H9 (cell line): ENCODE results near the gene WIPF2. TPM values are rescaled to one million over a fixed set of nuclear protein-coding genes. Genes with fewer than 3 reads are reported as not detected.

Source experiments
- DNase-seq: peaks from one replicate; pipeline ENCODE4 v3.0.0-alpha.2; 2017
- H2AFZ ChIP-seq: one replicate; pipeline ENCODE4 v1.6.1; 2013; ENCODE audit warnings: mild to moderate bottlenecking, low read length, control low read depth, moderate library complexity
- H2AK5ac ChIP-seq: 2 replicates; pipeline ENCODE4 v1.6.1; 2013; ENCODE audit warnings: low read length, control low read depth, mixed read lengths; ENCODE audit not compliant: insufficient read length
- H2BK120ac ChIP-seq: one replicate; pipeline ENCODE4 v1.6.1; 2013; ENCODE audit warnings: low read depth, mild to moderate bottlenecking, low read length, control low read depth, inconsistent platforms; ENCODE audit not compliant: poor library complexity, severe bottlenecking
- H2BK12ac ChIP-seq: 2 replicates; pipeline ENCODE4 v1.6.1; 2013; ENCODE audit warnings: low read length, control low read depth, mixed read lengths, low read depth; ENCODE audit not compliant: insufficient read length
- H2BK15ac ChIP-seq: 2 replicates; pipeline ENCODE4 v1.6.1; 2013; ENCODE audit warnings: low read depth, low read length, control low read depth
- H2BK20ac ChIP-seq: one replicate; pipeline ENCODE4 v1.6.1; 2013; ENCODE audit warnings: low read depth, mild to moderate bottlenecking, low read length, control low read depth, inconsistent platforms; ENCODE audit not compliant: poor library complexity, severe bottlenecking
- H2BK5ac ChIP-seq: 2 replicates; pipeline ENCODE4 v1.6.1; 2013; ENCODE audit warnings: low read length, control low read depth, mixed read lengths; ENCODE audit not compliant: insufficient read length
- H3K14ac ChIP-seq: 2 replicates; pipeline ENCODE4 v1.6.1; 2013; ENCODE audit warnings: low read length, control low read depth; ENCODE audit not compliant: insufficient read depth
- H3K18ac ChIP-seq: 2 replicates; pipeline ENCODE4 v1.6.1; 2013; ENCODE audit warnings: low read depth, mild to moderate bottlenecking, mixed read lengths, low read length, control low read depth; ENCODE audit not compliant: insufficient read length
- H3K23ac ChIP-seq: 2 replicates; pipeline ENCODE4 v1.6.1; 2013; ENCODE audit warnings: low read length, control low read depth, mixed read lengths, low read depth; ENCODE audit not compliant: insufficient read length
- H3K23me2 ChIP-seq: 2 replicates; pipeline ENCODE4 v1.6.1; 2013; ENCODE audit warnings: low read depth, mild to moderate bottlenecking, mixed read lengths, low read length, control low read depth; ENCODE audit not compliant: insufficient read length, poor library complexity, severe bottlenecking
- H3K27ac ChIP-seq: 2 replicates; pipeline ENCODE4 v1.5.1; 2013; ENCODE audit warnings: low read length, control low read depth, mixed read lengths, low read depth; ENCODE audit not compliant: insufficient read length
- H3K27me3 ChIP-seq: 2 replicates; pipeline ENCODE4 v1.6.1; 2013; ENCODE audit warnings: low read length, control low read depth, inconsistent platforms; ENCODE audit not compliant: insufficient read depth
- H3K4ac ChIP-seq: 2 replicates; pipeline ENCODE4 v1.6.1; 2013; ENCODE audit warnings: low read depth, mild to moderate bottlenecking, control low read depth, inconsistent platforms, low read length, moderate library complexity
- H3K4me1 ChIP-seq: 2 replicates; pipeline ENCODE4 v1.6.1; 2013; ENCODE audit warnings: low read length, control low read depth, inconsistent platforms; ENCODE audit not compliant: insufficient read depth
- H3K4me2 ChIP-seq: 2 replicates; pipeline ENCODE4 v1.6.1; 2013; ENCODE audit warnings: low read length, control low read depth, mixed read lengths; ENCODE audit not compliant: insufficient read length, insufficient read depth
- H3K56ac ChIP-seq: 2 replicates; pipeline ENCODE4 v1.6.1; 2013; ENCODE audit warnings: low read depth, mild to moderate bottlenecking, mixed read lengths, low read length, control low read depth; ENCODE audit not compliant: insufficient read length
- H3K79me1 ChIP-seq: 2 replicates; pipeline ENCODE4 v1.6.1; 2013; ENCODE audit warnings: low read depth, mild to moderate bottlenecking, moderate library complexity, low read length, control low read depth, inconsistent platforms; ENCODE audit not compliant: insufficient read depth, poor library complexity, severe bottlenecking
- H3K79me2 ChIP-seq: 2 replicates; pipeline ENCODE4 v1.6.1; 2013; ENCODE audit warnings: low read length, control low read depth, inconsistent platforms; ENCODE audit not compliant: insufficient read depth
- H3K9ac ChIP-seq: 2 replicates; pipeline ENCODE4 v1.6.1; 2013; ENCODE audit warnings: low read length, control low read depth, mixed read lengths; ENCODE audit not compliant: insufficient read length; ENCODE audit errors: extremely low read depth
- H3K9me3 ChIP-seq: one replicate; pipeline ENCODE4 v1.6.1; 2013; ENCODE audit warnings: low read depth, low read length, inconsistent platforms; ENCODE audit not compliant: control insufficient read depth
- H3T11ph ChIP-seq: one replicate; pipeline ENCODE4 v1.6.1; 2013; ENCODE audit warnings: mild to moderate bottlenecking, low read length, control low read depth, inconsistent platforms
- H4K20me1 ChIP-seq: one replicate; pipeline ENCODE4 v1.6.1; 2013; ENCODE audit not compliant: control insufficient read depth, insufficient read length, insufficient read depth
- H4K5ac ChIP-seq: 2 replicates; pipeline ENCODE4 v1.6.1; 2013; ENCODE audit warnings: low read depth, mild to moderate bottlenecking, mixed read lengths, low read length, control low read depth; ENCODE audit not compliant: insufficient read length
- H4K8ac ChIP-seq: replicated peaks from 2 replicates; pipeline ENCODE4 v1.6.1; 2013; ENCODE audit warnings: low read length, control low read depth, mixed read lengths, low read depth; ENCODE audit not compliant: insufficient read length
- H4K91ac ChIP-seq: 2 replicates; pipeline ENCODE4 v1.6.1; 2013; ENCODE audit warnings: low read depth, mild to moderate bottlenecking, moderate library complexity, mixed read lengths, low read length, control low read depth; ENCODE audit not compliant: insufficient read length
- H3K27ac Mint-ChIP-seq, 3 experiments: 2 replicates in 2 of 3; 3 replicates in 1 of 3; pipeline ENCODE4 v1.8.0; 2020 to 2021; ENCODE audit warnings: mixed read lengths in 3 of 3, mild to moderate bottlenecking in 1 of 3, moderate library complexity in 1 of 3
- H3K27me3 Mint-ChIP-seq: 2 replicates; pipeline ENCODE4 v1.8.0; 2021; ENCODE audit warnings: low read depth, mild to moderate bottlenecking, moderate library complexity, mixed read lengths
- H3K36me3 Mint-ChIP-seq, 3 experiments: 2 replicates in 2 of 3; 3 replicates in 1 of 3; pipeline ENCODE4 v1.8.0; 2020 to 2021; ENCODE audit warnings: low read depth in 3 of 3, mixed read lengths in 3 of 3; ENCODE audit not compliant: insufficient read depth in 1 of 3
- H3K4me1 Mint-ChIP-seq, 2 experiments: 2 replicates each; pipeline ENCODE4 v1.8.0; 2020; ENCODE audit warnings: mixed read lengths in 2 of 2
- H3K4me3 Mint-ChIP-seq, 2 experiments: 2 replicates in 1 of 2; 3 replicates in 1 of 2; pipeline ENCODE4 v1.8.0; 2020 to 2021; ENCODE audit warnings: mild to moderate bottlenecking in 2 of 2, mixed read lengths in 2 of 2, moderate library complexity in 1 of 2
- H3K9me3 Mint-ChIP-seq, 2 experiments: 2 replicates in 1 of 2; 3 replicates in 1 of 2; pipeline ENCODE4 v1.8.0; 2020; ENCODE audit warnings: mild to moderate bottlenecking in 2 of 2, mixed read lengths in 2 of 2, moderate library complexity in 1 of 2
- WGBS: extraction: QIAGEN DNeasy Blood & Tissue Kit; methylation state at CpG from one replicate; pipeline ENCODE4 v1.1.7; 2013; ENCODE audit warnings: missing lambda C conversion rate, low lambda C conversion rate, mixed read lengths; ENCODE audit not compliant: insufficient read length; ENCODE audit errors: extremely low coverage; 5-methylcytosine and 5-hydroxymethylcytosine counted together
- total RNA-seq: library from RNA; stranded (reverse); gene quantifications from 2 replicates; pipeline ENCODE4 v1.2.1, GENCODE V29; 2021
- TF ChIP-seq, protein P1 (sequence below): fragments of 200-600 bp; sonication (generic); conservative IDR thresholded peaks from 3 replicates; pipeline ENCODE4 v1.8.0; 2021; ENCODE audit warnings: antibody characterized with exemption, mild to moderate bottlenecking

The WIPF2 gene
- total RNA-seq, 1 experiment from 2014 or later, result 24.2 TPM

- no peak overlapping the region for H3K9ac ChIP-seq
- H2BK120ac ChIP-seq, result no peak overlapping the region
- no peak for DNase-seq
- H3K4me2 ChIP-seq, result no peak overlapping the region
- peaks cover 16 to 21% of the 10 kb centered on the region in 2 experiments for H3K4me1 Mint-ChIP-seq
- H3K9me3 ChIP-seq, result no peaks in the 10 kb centered on the region
- no peak overlapping the region for H2BK5ac ChIP-seq
- H3T11ph ChIP-seq, result no peak overlapping the region
- H4K5ac ChIP-seq, result no peak overlapping the region
- H3K18ac ChIP-seq, result no peak overlapping the region
- no peak overlapping the region for H3K14ac ChIP-seq
- no peaks in the 10 kb centered on the region for H4K20me1 ChIP-seq
- no peak overlapping the region for H2BK12ac ChIP-seq
- no peaks in the 10 kb centered on the region for H3K27me3 ChIP-seq
- no peak overlapping the region for H3K56ac ChIP-seq
- no peaks in the 10 kb centered on the region for H3K79me2 ChIP-seq
- H3K23me2 ChIP-seq, result no peaks in the 10 kb centered on the region
- no peak overlapping the region for H3K23ac ChIP-seq
- H2AK5ac ChIP-seq, result no peak overlapping the region
- H4K91ac ChIP-seq, result no peak overlapping the region
- no peak overlapping the region for H3K27ac ChIP-seq
- no peak overlapping the region; a peak in 2 of 7 replicates for H3K27ac Mint-ChIP-seq
- no peak overlapping the region for H3K4me3 Mint-ChIP-seq
- TF ChIP-seq, protein P1, sequence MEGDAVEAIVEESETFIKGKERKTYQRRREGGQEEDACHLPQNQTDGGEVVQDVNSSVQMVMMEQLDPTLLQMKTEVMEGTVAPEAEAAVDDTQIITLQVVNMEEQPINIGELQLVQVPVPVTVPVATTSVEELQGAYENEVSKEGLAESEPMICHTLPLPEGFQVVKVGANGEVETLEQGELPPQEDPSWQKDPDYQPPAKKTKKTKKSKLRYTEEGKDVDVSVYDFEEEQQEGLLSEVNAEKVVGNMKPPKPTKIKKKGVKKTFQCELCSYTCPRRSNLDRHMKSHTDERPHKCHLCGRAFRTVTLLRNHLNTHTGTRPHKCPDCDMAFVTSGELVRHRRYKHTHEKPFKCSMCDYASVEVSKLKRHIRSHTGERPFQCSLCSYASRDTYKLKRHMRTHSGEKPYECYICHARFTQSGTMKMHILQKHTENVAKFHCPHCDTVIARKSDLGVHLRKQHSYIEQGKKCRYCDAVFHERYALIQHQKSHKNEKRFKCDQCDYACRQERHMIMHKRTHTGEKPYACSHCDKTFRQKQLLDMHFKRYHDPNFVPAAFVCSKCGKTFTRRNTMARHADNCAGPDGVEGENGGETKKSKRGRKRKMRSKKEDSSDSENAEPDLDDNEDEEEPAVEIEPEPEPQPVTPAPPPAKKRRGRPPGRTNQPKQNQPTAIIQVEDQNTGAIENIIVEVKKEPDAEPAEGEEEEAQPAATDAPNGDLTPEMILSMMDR, result no peak
- H3K4me1 ChIP-seq, result peaks cover 7% of the 10 kb centered on the region; the same call in 1 of the 2 replicates
- H2AFZ ChIP-seq, result no peak overlapping the region
- no peaks in the 10 kb centered on the region for H3K79me1 ChIP-seq
- H3K36me3 Mint-ChIP-seq, result peaks cover 35 to 66% (median 63%) of the 10 kb centered on the region in 3 experiments; a peak in 6 of 7 replicates
- no peaks in the 10 kb centered on the region for H3K9me3 Mint-ChIP-seq
- no peak overlapping the region for H2BK20ac ChIP-seq
- WGBS, result no CpG with 5 or more reads among the region's 1 CpG
- no peak overlapping the region for H3K4ac ChIP-seq
- H2BK15ac ChIP-seq, result no peak overlapping the region
- H4K8ac ChIP-seq, result no peak overlapping the region
- no peaks in the 10 kb centered on the region; the same call in 1 of the 2 replicates for H3K27me3 Mint-ChIP-seq
These were observed 59.3 kb downstream of the WIPF2 start for GRCh38 chr17:40278414-40278813.
